SK-MEL-5 (cell line): ENCODE data around the gene NPHS1. TPM values are rescaled to one million over a fixed set of nuclear protein-coding genes. Genes with fewer than 3 reads are reported as not detected.

Source experiments
- DNase-seq: peaks from one replicate; pipeline ENCODE4 v3.0.0-alpha.2; 2016; ENCODE audit warnings: low read depth, low spot score
- in situ Hi-C: cut with HindIII; loops from 2 replicates; pipeline ENCODE4 v1.10.0; 2016; ENCODE audit warnings: low sequenced_read_pairs, high pct_unique_total_duplicates, low pct_unique_long_range_greater_than_20kb
- small RNA-seq, 2 experiments: library from RNA; depleted of rRNA; stranded (forward); fragments of <200 nt; gene quantifications; one replicate each; pipeline ENCODE3, GENCODE V24; 2014
- total RNA-seq: library from RNA; depleted of rRNA; stranded (reverse); fragments of >200 nt; shearing (Covaris generic); gene quantifications from 2 replicates; pipeline ENCODE4 v1.2.3, GENCODE V29; 2014; rRNA removed

NPHS1 gene
- total RNA-seq, 1 experiment from 2014 or later, result not detected

GRCh38 chr19:35786299-35787160 lies 65.8 kb downstream of the NPHS1 start:
- in situ Hi-C loops, result no loop called here
- no peak for DNase-seq

GRCh38 chr19:35785339-35785627 lies 67.0 kb downstream of the NPHS1 start:
- no peak for DNase-seq
- in situ Hi-C loops, result no loop called here

- in situ Hi-C loops, result no loop called here
- DNase-seq, result no peak
Measured at GRCh38 chr19:35784503-35785338, 67.6 kb downstream of the NPHS1 start.

- DNase-seq, result no peak
- in situ Hi-C loops, result no loop called here
Measured at GRCh38 chr19:35783469-35784434, 68.6 kb downstream of the NPHS1 start.

GRCh38 chr19:35782589-35782988 lies 69.7 kb downstream of the NPHS1 start:
- in situ Hi-C loops, result no loop called here
- no peak for DNase-seq

GRCh38 chr19:35781650-35782049 lies 70.7 kb downstream of the NPHS1 start:
- no peak for DNase-seq
- in situ Hi-C loops, result no loop called here

- no peak for DNase-seq
- in situ Hi-C loops, result no loop called here
Measured at GRCh38 chr19:35780717-35781116, 71.6 kb downstream of the NPHS1 start.

- in situ Hi-C loops, result no loop called here
- DNase-seq, result no peak
Measured at GRCh38 chr19:35780058-35780457, 72.2 kb downstream of the NPHS1 start.

GRCh38 chr19:35779033-35779432 lies 73.3 kb downstream of the NPHS1 start:
- DNase-seq, result no peak
- in situ Hi-C loops, result no loop called here

GRCh38 chr19:35777961-35778360 lies 74.3 kb downstream of the NPHS1 start:
- in situ Hi-C loops, result no loop called here
- no peak for DNase-seq

- in situ Hi-C loops, result no loop called here
- DNase-seq, result no peak
Measured at GRCh38 chr19:35777086-35777841, 75.0 kb downstream of the NPHS1 start.

- no peak for DNase-seq
- in situ Hi-C loops, result no loop called here
Measured at GRCh38 chr19:35776102-35776788, 76.1 kb downstream of the NPHS1 start.

Small RNA genes lying within 50 kb of the gene (small RNA-seq; reads per million reads assigned to genes)
- 0 to 0.10 reads per million in 2 experiments for gene RN7SL402P

Other genes with a start within 250 kb of the NPHS1 start
- gene HAUS5, start 239.8 kb downstream of the NPHS1 start, total RNA-seq, result 9.2 and 11.1 TPM in 2 replicates
- 54.5 and 58.2 TPM in 2 replicates for gene RBM42, start 223.5 kb downstream of the NPHS1 start, total RNA-seq
- 0.40 TPM in 1 of 2 replicates, not detected in the other for gene ETV2, start 210.8 kb downstream of the NPHS1 start, total RNA-seq
- gene COX6B1, start 204.2 kb downstream of the NPHS1 start, total RNA-seq, result 568 and 619 TPM in 2 replicates
- not detected in 2 replicates for gene UPK1A, start 186.0 kb downstream of the NPHS1 start, total RNA-seq
- not detected in 2 replicates for gene ZBTB32, start 147.9 kb downstream of the NPHS1 start, total RNA-seq
- gene KMT2B, start 134.5 kb downstream of the NPHS1 start, total RNA-seq, result 3.7 and 5.9 TPM in 2 replicates
- 1.5 and 6.9 TPM in 2 replicates for gene IGFLR1, start 110.1 kb downstream of the NPHS1 start, total RNA-seq
- 6.0 and 6.9 TPM in 2 replicates for gene U2AF1L4, start 107.1 kb downstream of the NPHS1 start, total RNA-seq
- 51.5 and 56.0 TPM in 2 replicates for gene PSENEN, start 106.9 kb downstream of the NPHS1 start, total RNA-seq
- gene LIN37, start 103.9 kb downstream of the NPHS1 start, total RNA-seq, result 5.3 and 7.7 TPM in 2 replicates
- not detected in 2 replicates for gene HSPB6, start 95.5 kb downstream of the NPHS1 start, total RNA-seq
- gene PROSER3, start 94.3 kb downstream of the NPHS1 start, total RNA-seq, result 1.3 and 1.7 TPM in 2 replicates
- gene ARHGAP33, start 76.9 kb downstream of the NPHS1 start, total RNA-seq, result 0.83 and 0.87 TPM in 2 replicates
- not detected in 2 replicates for gene PRODH2, start 39.7 kb downstream of the NPHS1 start, total RNA-seq
- 1.7 and 2.4 TPM in 2 replicates for gene KIRREL2, start 4.4 kb upstream of the NPHS1 start, total RNA-seq
- gene APLP1, start 16.1 kb upstream of the NPHS1 start, total RNA-seq, result 9.2 and 13.5 TPM in 2 replicates
- gene NFKBID, start 48.0 kb upstream of the NPHS1 start, total RNA-seq, result 1.1 and 1.9 TPM in 2 replicates
- not detected in 2 replicates for gene HCST, start 50.0 kb upstream of the NPHS1 start, total RNA-seq
- not detected in 2 replicates for gene TYROBP, start 55.8 kb upstream of the NPHS1 start, total RNA-seq
- 1.8 and 3.3 TPM in 2 replicates for gene LRFN3, start 83.9 kb upstream of the NPHS1 start, total RNA-seq
- gene SDHAF1, start 142.7 kb upstream of the NPHS1 start, total RNA-seq, result 13.3 and 14.1 TPM in 2 replicates
- not detected in 2 replicates for gene SYNE4, start 156.3 kb upstream of the NPHS1 start, total RNA-seq
- gene ALKBH6, start 161.7 kb upstream of the NPHS1 start, total RNA-seq, result 11.9 and 14.9 TPM in 2 replicates
- gene CLIP3, start 180.4 kb upstream of the NPHS1 start, total RNA-seq, result 0.34 and 0.43 TPM in 2 replicates
- gene THAP8, start 201.8 kb upstream of the NPHS1 start, total RNA-seq, result 1.5 and 1.6 TPM in 2 replicates
- 2.7 and 4.1 TPM in 2 replicates for gene WDR62, start 202.4 kb upstream of the NPHS1 start, total RNA-seq